ENCODE data around the gene FKBP7. TPM values are rescaled to one million over a fixed set of nuclear protein-coding genes. Genes with fewer than 3 reads are reported as not detected.

FKBP7 gene
- total RNA-seq, 1 donor from 2014 or later: 15.5 TPM

DNA sequence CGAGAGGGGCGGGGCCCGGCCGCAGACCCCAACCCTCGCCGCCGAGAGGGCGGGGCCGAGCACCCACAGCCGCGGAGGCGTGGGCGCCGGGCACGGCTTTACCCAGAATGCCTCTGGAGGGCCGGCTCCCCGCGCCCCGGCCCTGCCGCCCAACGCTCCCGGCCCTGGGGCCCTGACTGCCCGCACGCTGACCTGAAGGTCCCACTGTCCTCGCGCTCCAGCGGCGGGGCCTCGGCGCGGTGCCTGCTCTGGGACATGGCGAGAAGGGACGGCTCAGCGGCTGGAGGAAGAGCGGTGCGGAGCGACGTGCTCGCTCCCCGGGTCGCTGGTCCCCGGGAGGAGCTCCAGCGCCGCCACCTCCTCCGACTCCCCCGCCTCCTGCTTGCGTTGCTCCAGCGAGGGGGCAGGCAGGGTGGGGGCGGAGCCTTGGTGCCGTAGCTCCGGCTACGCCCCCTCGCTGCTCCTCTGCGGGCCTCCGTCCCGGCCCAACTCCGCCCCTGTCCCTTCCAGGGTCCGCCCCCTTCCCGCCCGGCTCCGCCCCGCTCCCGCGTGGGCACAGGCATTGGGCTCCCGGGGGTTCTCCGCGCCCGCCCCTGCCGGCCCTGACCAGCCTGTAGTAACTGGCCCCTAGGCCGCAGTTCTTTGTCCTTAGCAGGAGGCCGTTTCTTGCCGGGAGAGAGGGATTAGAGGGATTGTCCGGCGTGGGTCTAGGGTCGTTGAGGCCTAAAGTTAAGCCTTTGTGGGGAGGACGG, 27.4 kb downstream of the FKBP7 start, which contains the start of the genes PJVK and PRKRA:
PJVK (plus strand) TSS at position 605 of the 752 bp plus-strand sequence. CDS start 2,032 bp downstream, outside the sequence.
PRKRA (minus strand) TSS at position 402 of the 752 bp plus-strand sequence; CDS start at position 257, 145 bp downstream.
- TF ChIP-seq, protein P1, sequence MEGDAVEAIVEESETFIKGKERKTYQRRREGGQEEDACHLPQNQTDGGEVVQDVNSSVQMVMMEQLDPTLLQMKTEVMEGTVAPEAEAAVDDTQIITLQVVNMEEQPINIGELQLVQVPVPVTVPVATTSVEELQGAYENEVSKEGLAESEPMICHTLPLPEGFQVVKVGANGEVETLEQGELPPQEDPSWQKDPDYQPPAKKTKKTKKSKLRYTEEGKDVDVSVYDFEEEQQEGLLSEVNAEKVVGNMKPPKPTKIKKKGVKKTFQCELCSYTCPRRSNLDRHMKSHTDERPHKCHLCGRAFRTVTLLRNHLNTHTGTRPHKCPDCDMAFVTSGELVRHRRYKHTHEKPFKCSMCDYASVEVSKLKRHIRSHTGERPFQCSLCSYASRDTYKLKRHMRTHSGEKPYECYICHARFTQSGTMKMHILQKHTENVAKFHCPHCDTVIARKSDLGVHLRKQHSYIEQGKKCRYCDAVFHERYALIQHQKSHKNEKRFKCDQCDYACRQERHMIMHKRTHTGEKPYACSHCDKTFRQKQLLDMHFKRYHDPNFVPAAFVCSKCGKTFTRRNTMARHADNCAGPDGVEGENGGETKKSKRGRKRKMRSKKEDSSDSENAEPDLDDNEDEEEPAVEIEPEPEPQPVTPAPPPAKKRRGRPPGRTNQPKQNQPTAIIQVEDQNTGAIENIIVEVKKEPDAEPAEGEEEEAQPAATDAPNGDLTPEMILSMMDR (IDR thresholded peaks at IDR 0.05; ENCODE audit: unreplicated experiment): no peak
- Mint-ChIP-seq H3K27me3 (ENCODE audit: unreplicated experiment) (peaks cover 6% of the 10 kb centered on the region), H3K9me3 (ENCODE audit: unreplicated experiment) (no peaks in the 10 kb centered on the region), H3K4me1 (ENCODE audit: unreplicated experiment) (peaks cover 13% of the 10 kb centered on the region), H3K27ac (ENCODE audit: unreplicated experiment) (peak within 1 kb of the TSS; percentile 100), H3K36me3 (ENCODE audit: low read depth, unreplicated experiment) (peaks cover 8% of the 10 kb centered on the region), H3K4me3 (ENCODE audit: unreplicated experiment) (peak within 1 kb of the TSS; percentile 92)
- peak; percentile 100 for DNase-seq (ENCODE audit: low spot score)

DNA sequence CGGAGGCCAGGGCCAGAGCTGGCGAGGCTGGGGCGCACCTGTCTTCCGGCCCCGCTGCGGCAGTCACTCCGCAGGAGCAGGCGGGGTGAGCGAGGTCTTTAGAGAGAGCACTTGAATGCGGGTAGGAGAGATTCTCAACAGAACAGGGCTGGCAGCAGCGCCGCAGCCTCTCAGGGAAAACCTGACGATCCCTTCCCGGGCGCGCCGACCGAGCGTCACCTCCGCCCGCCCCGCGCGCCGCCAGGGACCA, 28.0 kb downstream of the FKBP7 start:
- no peaks in the 10 kb centered on the region for H3K9me3 Mint-ChIP-seq (ENCODE audit: unreplicated experiment)
- no peak overlapping the region for H3K27ac Mint-ChIP-seq (ENCODE audit: unreplicated experiment)
- peaks cover 8% of the 10 kb centered on the region for H3K36me3 Mint-ChIP-seq (ENCODE audit: low read depth, unreplicated experiment)

DNA sequence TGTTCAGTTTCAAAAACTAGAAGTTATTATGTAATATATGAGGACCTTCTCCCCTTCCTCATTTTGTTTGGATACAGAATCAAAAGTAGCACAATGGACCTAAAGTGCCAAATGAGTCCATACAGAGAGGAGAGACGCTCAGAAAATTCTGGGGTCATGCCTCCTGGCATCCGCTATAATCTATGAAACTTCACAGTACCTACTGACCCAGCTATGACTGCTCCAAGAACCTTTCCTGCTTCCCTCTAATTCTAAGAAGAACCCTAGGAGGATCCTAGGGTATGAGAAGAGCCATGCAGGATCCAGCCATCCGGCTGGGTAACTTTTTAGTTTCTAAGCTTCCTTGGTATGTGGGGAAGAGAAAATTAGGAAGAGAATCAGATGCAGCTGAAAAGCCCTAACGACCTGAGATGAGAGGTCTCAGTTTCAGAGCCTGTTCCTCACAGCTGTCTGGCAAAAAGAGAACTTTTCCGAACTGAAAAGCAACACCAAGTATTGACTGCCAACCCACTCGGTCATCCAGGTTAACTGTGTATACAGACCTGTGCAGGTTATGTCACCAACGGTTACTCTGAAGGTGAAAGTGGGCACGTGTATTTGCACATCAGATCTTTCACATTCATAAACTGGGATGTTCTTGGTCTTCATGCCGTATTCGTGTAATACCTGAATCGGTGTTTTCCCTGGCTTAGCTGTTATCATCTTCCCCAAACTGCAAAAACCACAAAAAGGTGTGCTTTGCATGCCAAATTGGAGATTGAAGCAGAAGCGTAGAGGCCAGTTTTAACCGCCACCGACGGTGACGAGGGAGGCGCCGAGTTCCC, 28.5 kb downstream of the FKBP7 start:
- no peaks in the 10 kb centered on the region for H3K9me3 Mint-ChIP-seq (ENCODE audit: unreplicated experiment)
- peak overlapping the region; percentile 78 for H3K27ac Mint-ChIP-seq (ENCODE audit: unreplicated experiment)
- no peak for DNase-seq (ENCODE audit: low spot score)
- peaks cover 8% of the 10 kb centered on the region for H3K36me3 Mint-ChIP-seq (ENCODE audit: low read depth, unreplicated experiment)
- peaks cover 13% of the 10 kb centered on the region for H3K4me1 Mint-ChIP-seq (ENCODE audit: unreplicated experiment)
- H3K4me3 Mint-ChIP-seq (ENCODE audit: unreplicated experiment): peak overlapping the region; percentile 88
- TF ChIP-seq, protein P1 (IDR thresholded peaks at IDR 0.05; ENCODE audit: unreplicated experiment): no peak
- peaks cover 6% of the 10 kb centered on the region for H3K27me3 Mint-ChIP-seq (ENCODE audit: unreplicated experiment)

More for the DNA sequence above, 28.0 kb downstream of the FKBP7 start:
- Mint-ChIP-seq H3K4me3 (ENCODE audit: unreplicated experiment) (peak overlapping the region; percentile 88), H3K4me1 (ENCODE audit: unreplicated experiment) (peaks cover 13% of the 10 kb centered on the region), H3K27me3 (ENCODE audit: unreplicated experiment) (peaks cover 6% of the 10 kb centered on the region)
- DNase-seq (ENCODE audit: low spot score): no peak
- TF ChIP-seq, protein P1 (IDR thresholded peaks at IDR 0.05; ENCODE audit: unreplicated experiment): no peak

DNA sequence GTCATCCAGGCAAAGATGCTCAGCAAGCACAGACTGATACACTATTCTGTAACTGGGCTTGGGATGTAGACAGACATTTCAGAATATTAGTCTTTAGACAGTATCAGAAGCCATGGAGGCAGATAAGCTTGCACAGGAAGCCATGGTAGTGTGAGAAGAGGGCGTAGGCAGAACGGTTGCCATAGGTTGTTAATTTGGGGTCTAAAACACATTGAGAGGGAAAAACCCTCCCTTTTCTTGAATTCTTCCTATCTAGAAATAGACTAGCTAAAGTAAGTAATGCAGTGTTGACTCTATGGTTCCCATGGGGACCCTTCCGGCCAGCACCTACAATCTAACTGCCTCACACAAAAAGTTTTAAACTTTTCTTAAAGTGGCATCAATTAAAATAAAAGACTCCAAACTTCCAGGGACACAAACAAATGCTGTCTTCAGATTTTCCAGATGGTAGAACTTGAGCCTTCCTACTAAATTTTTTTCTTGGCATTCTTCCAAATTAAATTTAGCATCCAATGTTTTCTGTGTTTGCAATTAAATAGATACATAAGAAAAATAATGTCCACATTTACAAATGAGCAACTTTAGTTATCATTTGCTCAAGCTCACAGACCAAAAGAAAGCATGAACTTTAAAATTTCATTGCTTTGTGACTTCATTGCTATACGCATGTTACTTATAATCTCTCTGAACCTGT, 29.3 kb downstream of the FKBP7 start:
- Mint-ChIP-seq H3K4me3 (ENCODE audit: unreplicated experiment) (peak overlapping the region; percentile 8), H3K36me3 (ENCODE audit: low read depth, unreplicated experiment) (peaks cover 4% of the 10 kb centered on the region), H3K27ac (ENCODE audit: unreplicated experiment) (no peak overlapping the region), H3K4me1 (ENCODE audit: unreplicated experiment) (peaks cover 13% of the 10 kb centered on the region), H3K9me3 (ENCODE audit: unreplicated experiment) (no peaks in the 10 kb centered on the region), H3K27me3 (ENCODE audit: unreplicated experiment) (peaks cover 4% of the 10 kb centered on the region)
- TF ChIP-seq, protein P1 (IDR thresholded peaks at IDR 0.05; ENCODE audit: unreplicated experiment): no peak
- DNase-seq (ENCODE audit: low spot score): no peak
